ENCODE data around the gene TMEM59L.

The TMEM59L gene

DNA sequence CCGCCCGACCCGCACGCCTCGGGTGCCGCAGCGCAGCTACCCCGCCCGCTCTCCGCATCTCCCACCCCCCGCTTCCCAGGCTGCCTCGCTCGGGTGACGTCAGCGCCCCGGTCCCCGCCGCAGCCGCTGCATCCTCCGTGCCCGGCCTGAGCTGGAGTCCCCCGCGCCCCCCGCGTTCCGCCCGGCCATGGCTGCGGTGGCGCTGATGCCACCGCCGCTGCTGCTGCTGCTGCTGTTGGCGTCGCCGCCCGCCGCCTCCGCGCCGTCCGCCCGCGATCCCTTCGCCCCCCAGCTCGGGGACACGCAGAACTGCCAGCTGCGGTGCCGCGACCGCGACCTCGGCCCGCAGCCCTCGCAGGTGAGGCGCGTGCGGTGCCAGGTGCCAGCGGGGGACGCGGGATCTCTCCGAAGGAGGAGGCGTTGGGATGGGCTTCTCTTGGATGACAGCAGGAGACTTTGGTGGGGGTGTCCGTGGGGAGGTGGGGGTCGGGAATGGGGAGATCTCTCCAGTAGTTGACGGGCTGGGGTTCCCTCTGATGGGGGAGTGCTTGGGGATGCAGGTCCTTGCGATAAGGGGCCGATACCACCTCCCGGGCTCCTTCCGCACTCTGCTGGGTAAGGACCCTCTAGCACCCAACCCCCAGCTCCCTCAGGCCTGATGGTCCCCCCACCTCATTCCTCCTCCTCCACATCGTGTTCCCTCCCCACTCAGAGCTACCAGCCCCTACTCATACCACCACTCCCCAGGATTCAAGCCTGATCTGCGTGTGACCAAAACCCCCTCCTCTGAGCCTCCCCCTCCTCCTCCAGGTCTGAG is at the start of gene TMEM59L:
Gene TMEM59L, plus strand, starts transcription at position 99 of the 817 bp plus-strand sequence. Its CDS starts 89 bp downstream, at position 188.
- peaks cover 16% of the 10 kb centered on the region for H3K4me1 ChIP-seq (ENCODE audit: insufficient read depth, low read length)
- H3K36me3 ChIP-seq (ENCODE audit: insufficient read depth, low read length), result no peaks in the 10 kb centered on the region
- peak within 1 kb of the TSS; percentile 45 to 47 for H3K4me3 ChIP-seq (ENCODE audit: low read depth in 1 of 2, low read length in 2 of 2)
- H3K9ac ChIP-seq (ENCODE audit: low read length), result no peak within 1 kb of the TSS
- H3K27ac ChIP-seq (ENCODE audit: low read depth, low read length), result no peak within 1 kb of the TSS
- H3K27me3 ChIP-seq (ENCODE audit: control insufficient read depth in 1 of 2, insufficient read depth in 2 of 2, low read length in 2 of 2), result peaks cover 58 to 85% of the 10 kb centered on the region in 2 donors
- H3K9me3 ChIP-seq (ENCODE audit: low read length), result no peaks in the 10 kb centered on the region

DNA sequence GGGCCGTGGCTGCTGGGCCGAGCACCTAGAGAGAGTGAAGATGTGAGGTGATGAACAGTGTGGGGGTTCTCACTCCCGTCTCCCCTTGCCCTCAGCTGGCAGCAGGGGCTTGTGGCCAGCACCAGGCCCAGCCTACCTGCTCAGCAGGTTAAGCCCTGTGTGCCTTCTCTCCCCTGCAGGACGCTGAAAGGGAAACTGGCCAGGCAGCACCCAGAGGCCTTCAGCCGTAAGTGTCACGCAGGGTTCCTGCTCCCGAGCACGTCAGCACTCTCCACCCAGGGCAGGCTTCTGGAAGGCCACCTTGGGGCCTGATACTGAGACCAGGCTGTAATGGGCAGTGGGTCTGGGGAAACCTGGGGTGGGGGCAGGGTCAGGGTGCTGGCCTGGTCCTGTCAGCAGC is 45.7 kb upstream of the TMEM59L start:
- no peaks in the 10 kb centered on the region for H3K9me3 ChIP-seq (ENCODE audit: low read length)
- no peaks in the 10 kb centered on the region for H3K27me3 ChIP-seq (ENCODE audit: control insufficient read depth in 1 of 2, insufficient read depth in 2 of 2, low read length in 2 of 2)
- H3K4me3 ChIP-seq (ENCODE audit: low read depth in 1 of 2, low read length in 2 of 2), result no peak overlapping the region
- H3K27ac ChIP-seq (ENCODE audit: low read depth, low read length), result no peak overlapping the region
- no peaks in the 10 kb centered on the region for H3K4me1 ChIP-seq (ENCODE audit: insufficient read depth, low read length)
- H3K9ac ChIP-seq (ENCODE audit: low read length), result no peak overlapping the region
- peaks cover 62% of the 10 kb centered on the region for H3K36me3 ChIP-seq (ENCODE audit: insufficient read depth, low read length)

DNA sequence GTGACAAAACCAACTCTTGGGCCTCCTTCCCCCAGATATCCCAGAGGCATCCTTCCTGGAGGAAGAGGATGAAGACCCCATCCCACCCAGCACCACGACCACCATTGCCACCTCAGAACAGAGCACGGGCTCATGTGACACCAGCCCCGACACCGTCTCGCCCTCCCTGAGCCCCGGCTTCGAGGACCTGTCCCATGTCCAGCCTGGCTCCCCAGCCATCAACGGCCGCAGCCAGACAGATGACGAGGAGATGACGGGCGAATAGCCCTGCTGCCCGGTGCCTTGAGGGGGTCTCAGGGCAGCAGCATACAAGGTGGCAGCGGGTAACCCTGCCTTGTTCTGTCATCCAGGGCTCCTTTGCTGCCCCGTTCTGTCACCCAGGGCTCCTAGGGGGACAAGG is 44.3 kb upstream of the TMEM59L start:
- Histone ChIP-seq H3K4me3 (ENCODE audit: low read depth in 1 of 2, low read length in 2 of 2) (no peak overlapping the region), H3K27ac (ENCODE audit: low read depth, low read length) (no peak overlapping the region), H3K4me1 (ENCODE audit: insufficient read depth, low read length) (peaks cover 12% of the 10 kb centered on the region), H3K9me3 (ENCODE audit: low read length) (no peaks in the 10 kb centered on the region), H3K9ac (ENCODE audit: low read length) (no peak overlapping the region), H3K27me3 (ENCODE audit: control insufficient read depth in 1 of 2, insufficient read depth in 2 of 2, low read length in 2 of 2) (no peaks in the 10 kb centered on the region), H3K36me3 (ENCODE audit: insufficient read depth, low read length) (peaks cover 54% of the 10 kb centered on the region)

DNA sequence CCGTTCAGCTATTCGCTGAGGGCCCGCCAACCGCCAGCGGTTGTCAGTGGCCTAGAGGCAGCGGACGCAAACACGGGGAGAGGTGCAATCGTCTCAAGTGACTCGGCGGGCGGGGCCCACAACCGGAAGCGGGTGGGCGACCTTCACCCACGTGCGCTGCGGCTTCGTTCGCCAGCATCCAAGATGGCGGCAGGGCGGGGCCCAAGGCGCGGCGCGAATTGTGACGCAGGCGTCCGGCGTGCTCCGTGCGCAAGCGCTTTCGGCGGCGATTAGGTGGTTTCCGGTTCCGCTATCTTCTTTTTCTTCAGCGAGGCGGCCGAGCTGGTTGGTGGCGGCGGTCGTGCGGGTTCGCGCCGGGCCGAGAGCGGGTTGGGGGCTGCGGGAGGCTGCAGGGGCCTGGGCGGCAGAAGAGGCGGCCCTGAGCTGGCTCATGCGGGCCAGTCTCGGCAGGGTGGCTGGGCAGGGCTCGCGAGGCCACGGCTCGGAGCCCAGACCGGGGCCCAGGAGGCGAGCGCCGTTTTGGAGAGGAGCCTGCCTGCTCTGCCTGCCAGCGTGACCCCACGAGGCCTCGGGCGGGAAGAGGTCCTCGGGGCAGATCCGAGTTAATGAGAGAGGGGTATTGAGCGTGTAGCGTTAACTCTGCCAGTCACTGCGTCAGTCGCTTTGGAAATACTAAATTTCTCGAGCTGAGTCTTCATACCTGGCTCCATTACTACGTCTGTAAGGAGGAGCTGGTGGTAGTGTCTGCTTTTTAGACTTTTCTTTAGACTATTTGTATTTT is 40.9 kb upstream of the TMEM59L start, which contains the start of gene UBA52:
Gene UBA52, plus strand, starts transcription at position 294 of the 781 bp plus-strand sequence. CDS start 1,444 bp downstream, outside the sequence.
- Histone ChIP-seq H3K36me3 (ENCODE audit: insufficient read depth, low read length) (peaks cover 61% of the 10 kb centered on the region), H3K4me3 (ENCODE audit: low read depth in 1 of 2, low read length in 2 of 2) (peak within 1 kb of the TSS; percentile 75 to 96), H3K27me3 (ENCODE audit: control insufficient read depth in 1 of 2, insufficient read depth in 2 of 2, low read length in 2 of 2) (no peaks in the 10 kb centered on the region), H3K9me3 (ENCODE audit: low read length) (no peaks in the 10 kb centered on the region), H3K4me1 (ENCODE audit: insufficient read depth, low read length) (peaks cover 15% of the 10 kb centered on the region), H3K27ac (ENCODE audit: low read depth, low read length) (peak within 1 kb of the TSS; percentile 90), H3K9ac (ENCODE audit: low read length) (peak within 1 kb of the TSS; percentile 94)

DNA sequence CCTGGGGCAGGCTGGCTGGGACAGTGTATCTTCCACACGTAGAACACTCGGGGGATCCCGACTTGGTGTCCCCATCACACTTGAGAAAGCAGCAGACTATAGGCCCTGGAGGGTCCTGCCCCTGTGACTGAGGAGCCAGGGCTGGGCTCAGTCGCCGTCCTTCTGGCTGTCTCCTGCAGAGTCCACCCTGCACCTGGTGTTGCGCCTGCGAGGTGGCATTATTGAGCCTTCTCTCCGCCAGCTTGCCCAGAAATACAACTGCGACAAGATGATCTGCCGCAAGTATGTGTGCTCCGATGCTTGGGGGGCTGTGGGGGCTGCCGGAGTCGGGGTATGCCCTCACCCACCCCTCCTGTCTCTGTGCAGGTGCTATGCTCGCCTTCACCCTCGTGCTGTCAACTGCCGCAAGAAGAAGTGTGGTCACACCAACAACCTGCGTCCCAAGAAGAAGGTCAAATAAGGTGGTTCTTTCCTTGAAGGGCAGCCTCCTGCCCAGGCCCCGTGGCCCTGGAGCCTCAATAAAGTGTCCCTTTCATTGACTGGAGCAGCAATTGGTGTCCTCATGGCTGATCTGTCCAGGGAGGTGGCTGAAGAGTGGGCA is 37.9 kb upstream of the TMEM59L start:
- Histone ChIP-seq H3K27me3 (ENCODE audit: control insufficient read depth in 1 of 2, insufficient read depth in 2 of 2, low read length in 2 of 2) (no peaks in the 10 kb centered on the region), H3K4me3 (ENCODE audit: low read depth in 1 of 2, low read length in 2 of 2) (no peak overlapping the region), H3K36me3 (ENCODE audit: insufficient read depth, low read length) (peaks cover 48% of the 10 kb centered on the region), H3K9ac (ENCODE audit: low read length) (no peak overlapping the region), H3K27ac (ENCODE audit: low read depth, low read length) (no peak overlapping the region), H3K9me3 (ENCODE audit: low read length) (no peaks in the 10 kb centered on the region), H3K4me1 (ENCODE audit: insufficient read depth, low read length) (peaks cover 15% of the 10 kb centered on the region)

DNA sequence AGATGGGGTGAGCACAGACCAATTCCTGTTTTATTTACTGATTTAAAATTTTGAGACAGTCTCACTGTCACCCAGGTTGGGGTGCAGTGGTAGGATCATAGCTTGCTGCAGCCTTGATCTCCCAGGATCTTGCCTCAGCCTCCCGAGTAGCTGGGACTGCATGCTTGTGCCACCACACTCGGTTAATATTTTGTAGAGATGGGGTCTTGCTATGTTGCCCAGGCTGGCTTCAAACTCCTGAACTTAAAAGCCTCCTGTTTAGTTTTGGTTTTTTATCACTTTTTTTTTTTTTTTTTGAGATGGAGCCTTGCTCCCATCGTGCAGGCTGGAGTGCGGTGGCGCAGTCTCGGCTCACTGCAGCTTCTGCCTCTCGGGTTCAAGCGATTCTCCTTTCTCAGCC is 36.3 kb upstream of the TMEM59L start:
- peaks cover 15% of the 10 kb centered on the region for H3K4me1 ChIP-seq (ENCODE audit: insufficient read depth, low read length)
- H3K27me3 ChIP-seq (ENCODE audit: control insufficient read depth in 1 of 2, insufficient read depth in 2 of 2, low read length in 2 of 2), result no peaks in the 10 kb centered on the region
- peaks cover 48% of the 10 kb centered on the region for H3K36me3 ChIP-seq (ENCODE audit: insufficient read depth, low read length)
- H3K27ac ChIP-seq (ENCODE audit: low read depth, low read length), result no peak overlapping the region
- no peaks in the 10 kb centered on the region for H3K9me3 ChIP-seq (ENCODE audit: low read length)
- H3K4me3 ChIP-seq (ENCODE audit: low read depth in 1 of 2, low read length in 2 of 2), result no peak overlapping the region
- no peak overlapping the region for H3K9ac ChIP-seq (ENCODE audit: low read length)

DNA sequence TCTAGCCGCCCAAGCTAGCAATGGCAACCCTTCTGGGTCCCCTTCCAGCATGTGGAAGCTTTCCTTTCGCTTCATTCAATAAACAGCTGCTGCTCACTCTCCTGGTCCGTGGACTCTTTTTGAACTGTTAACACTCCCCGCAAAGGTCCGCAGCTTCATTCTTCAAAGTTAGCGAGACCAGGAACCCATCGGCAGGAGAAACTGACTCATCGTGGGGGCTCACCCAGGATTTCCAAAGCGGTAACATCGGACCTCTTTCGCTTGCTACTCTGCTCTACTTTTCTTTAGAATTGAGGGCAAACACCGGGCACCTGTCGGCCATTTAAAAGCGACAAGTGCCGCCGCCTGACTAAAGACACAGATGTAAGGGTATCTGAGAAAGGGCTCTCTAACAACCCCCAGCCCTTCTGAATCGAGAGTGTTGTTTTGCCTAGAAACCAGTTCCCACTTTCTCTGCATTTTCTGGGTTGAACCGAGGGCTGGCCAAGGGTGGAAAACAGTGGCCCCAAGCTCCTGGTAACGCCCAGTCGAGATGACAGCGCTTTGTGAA is 35.2 kb upstream of the TMEM59L start:
- Histone ChIP-seq H3K4me1 (ENCODE audit: insufficient read depth, low read length) (peaks cover 13% of the 10 kb centered on the region), H3K27ac (ENCODE audit: low read depth, low read length) (no peak overlapping the region), H3K9me3 (ENCODE audit: low read length) (no peaks in the 10 kb centered on the region), H3K27me3 (ENCODE audit: control insufficient read depth in 1 of 2, insufficient read depth in 2 of 2, low read length in 2 of 2) (no peaks in the 10 kb centered on the region), H3K9ac (ENCODE audit: low read length) (no peak overlapping the region), H3K36me3 (ENCODE audit: insufficient read depth, low read length) (peaks cover 48% of the 10 kb centered on the region), H3K4me3 (ENCODE audit: low read depth in 1 of 2, low read length in 2 of 2) (no peak overlapping the region)

DNA sequence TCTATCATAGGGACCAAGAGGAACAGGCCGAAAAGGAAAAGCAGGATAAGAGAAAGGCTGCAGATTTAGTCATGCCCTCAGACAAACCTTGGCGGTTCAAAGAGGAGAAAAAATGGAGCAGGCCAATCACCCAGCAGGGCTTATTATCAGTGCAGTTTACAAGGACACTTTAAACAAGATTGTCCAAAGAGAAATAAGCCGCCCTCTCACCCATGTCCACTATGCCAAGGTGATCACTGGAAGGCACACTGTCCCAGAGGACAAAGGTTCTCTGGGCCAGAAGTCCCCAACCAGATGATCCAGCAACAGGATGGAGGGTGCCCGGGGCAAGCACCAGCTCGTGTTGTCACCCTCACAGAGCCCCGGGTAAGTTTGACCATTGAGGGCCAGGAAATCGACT is 32.4 kb upstream of the TMEM59L start:
- Histone ChIP-seq H3K27ac (ENCODE audit: low read depth, low read length) (no peak overlapping the region), H3K27me3 (ENCODE audit: control insufficient read depth in 1 of 2, insufficient read depth in 2 of 2, low read length in 2 of 2) (no peaks in the 10 kb centered on the region), H3K9ac (ENCODE audit: low read length) (no peak overlapping the region), H3K4me1 (ENCODE audit: insufficient read depth, low read length) (no peaks in the 10 kb centered on the region), H3K36me3 (ENCODE audit: insufficient read depth, low read length) (peaks cover 27% of the 10 kb centered on the region), H3K4me3 (ENCODE audit: low read depth in 1 of 2, low read length in 2 of 2) (no peak overlapping the region), H3K9me3 (ENCODE audit: low read length) (no peaks in the 10 kb centered on the region)

DNA sequence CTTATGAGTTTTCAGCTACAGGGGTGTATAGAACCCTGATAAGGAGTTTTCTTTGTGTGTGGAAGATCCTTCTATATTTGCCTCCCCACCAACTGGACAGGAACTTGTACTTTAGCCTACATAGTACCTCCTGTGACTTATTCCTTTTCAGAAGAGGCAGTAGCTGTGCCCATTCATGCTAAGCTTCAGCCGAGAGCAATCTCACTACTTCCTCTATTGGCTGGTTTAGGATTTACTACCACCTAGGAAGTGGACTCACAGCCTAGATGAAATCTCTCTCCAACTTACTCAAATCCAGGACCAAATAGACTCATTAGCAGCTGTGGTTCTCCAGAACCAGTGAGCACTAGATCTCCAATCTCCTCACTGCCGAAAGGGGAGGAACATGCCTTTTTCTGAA is 26.4 kb upstream of the TMEM59L start:
- Histone ChIP-seq H3K36me3 (ENCODE audit: insufficient read depth, low read length) (peaks cover 7% of the 10 kb centered on the region), H3K9me3 (ENCODE audit: low read length) (no peaks in the 10 kb centered on the region), H3K9ac (ENCODE audit: low read length) (no peak overlapping the region), H3K4me1 (ENCODE audit: insufficient read depth, low read length) (peaks cover 12% of the 10 kb centered on the region), H3K27ac (ENCODE audit: low read depth, low read length) (no peak overlapping the region), H3K27me3 (ENCODE audit: control insufficient read depth in 1 of 2, insufficient read depth in 2 of 2, low read length in 2 of 2) (no peaks in the 10 kb centered on the region), H3K4me3 (ENCODE audit: low read depth in 1 of 2, low read length in 2 of 2) (no peak overlapping the region)

DNA sequence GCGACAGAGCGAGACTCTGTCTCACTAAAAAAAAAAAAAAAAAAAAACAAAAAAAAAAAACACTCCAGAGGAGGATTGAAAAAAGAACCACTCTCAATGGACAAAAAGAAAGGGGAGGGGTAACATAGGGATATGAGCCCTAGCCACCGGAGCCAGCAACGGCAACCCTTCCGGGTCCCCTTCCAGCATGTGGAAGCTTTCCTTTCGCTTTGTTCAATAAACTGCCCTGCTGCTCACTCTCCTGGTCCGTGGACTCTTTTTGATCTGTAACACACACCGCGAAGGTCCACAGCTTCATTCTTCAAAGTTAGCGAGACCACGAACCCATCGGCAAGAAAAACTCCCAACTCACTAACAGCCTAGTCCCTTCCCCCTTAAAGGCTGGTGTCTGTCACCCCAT is 25.1 kb upstream of the TMEM59L start:
- no peak overlapping the region for H3K4me3 ChIP-seq (ENCODE audit: low read depth in 1 of 2, low read length in 2 of 2)
- peaks cover 12% of the 10 kb centered on the region for H3K4me1 ChIP-seq (ENCODE audit: insufficient read depth, low read length)
- no peak overlapping the region for H3K27ac ChIP-seq (ENCODE audit: low read depth, low read length)
- H3K36me3 ChIP-seq (ENCODE audit: insufficient read depth, low read length), result peaks cover 7% of the 10 kb centered on the region
- H3K27me3 ChIP-seq (ENCODE audit: control insufficient read depth in 1 of 2, insufficient read depth in 2 of 2, low read length in 2 of 2), result no peaks in the 10 kb centered on the region
- H3K9me3 ChIP-seq (ENCODE audit: low read length), result no peaks in the 10 kb centered on the region
- no peak overlapping the region for H3K9ac ChIP-seq (ENCODE audit: low read length)

DNA sequence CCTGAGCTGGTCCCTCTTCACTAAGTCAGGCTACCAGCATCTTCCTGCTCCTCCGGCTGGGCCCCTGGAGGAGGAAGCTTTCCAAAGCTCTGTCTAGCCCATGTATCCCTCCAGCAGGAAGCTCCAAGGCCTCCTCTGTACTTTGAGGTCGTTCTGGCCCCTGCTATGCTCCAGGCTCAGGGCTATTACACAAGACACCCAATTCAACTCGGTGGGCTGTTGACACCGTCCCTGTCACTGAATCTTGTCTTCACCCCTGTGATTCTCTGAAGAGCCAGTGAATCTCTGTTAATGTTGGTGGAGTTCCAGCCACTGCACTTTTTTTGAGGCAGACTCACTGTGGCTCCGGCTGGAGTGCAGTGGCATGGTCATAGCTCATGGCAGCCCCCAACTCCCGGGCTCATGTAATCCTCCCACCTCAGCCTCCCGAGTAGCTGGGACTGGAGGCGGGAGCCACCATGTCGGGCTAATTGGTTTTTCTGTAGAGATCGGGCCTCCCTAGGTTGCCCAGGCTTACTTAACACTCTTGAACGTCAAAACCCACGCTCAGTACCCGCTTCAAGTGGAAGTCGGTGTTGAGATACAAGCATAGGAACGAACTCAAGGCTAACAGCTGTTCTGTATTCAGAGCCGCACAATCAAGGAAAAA is 24.6 kb upstream of the TMEM59L start:
- Histone ChIP-seq H3K27me3 (ENCODE audit: control insufficient read depth in 1 of 2, insufficient read depth in 2 of 2, low read length in 2 of 2) (no peaks in the 10 kb centered on the region), H3K27ac (ENCODE audit: low read depth, low read length) (peak overlapping the region; percentile 88), H3K36me3 (ENCODE audit: insufficient read depth, low read length) (peaks cover 7% of the 10 kb centered on the region), H3K4me1 (ENCODE audit: insufficient read depth, low read length) (peaks cover 12% of the 10 kb centered on the region), H3K4me3 (ENCODE audit: low read depth in 1 of 2, low read length in 2 of 2) (peak overlapping the region; percentile 30 to 75), H3K9me3 (ENCODE audit: low read length) (no peaks in the 10 kb centered on the region), H3K9ac (ENCODE audit: low read length) (no peak overlapping the region)

Data from muscle layer of colon (tissue), 2 donors.